ENCODE data around the gene NR3C2.

DNA sequence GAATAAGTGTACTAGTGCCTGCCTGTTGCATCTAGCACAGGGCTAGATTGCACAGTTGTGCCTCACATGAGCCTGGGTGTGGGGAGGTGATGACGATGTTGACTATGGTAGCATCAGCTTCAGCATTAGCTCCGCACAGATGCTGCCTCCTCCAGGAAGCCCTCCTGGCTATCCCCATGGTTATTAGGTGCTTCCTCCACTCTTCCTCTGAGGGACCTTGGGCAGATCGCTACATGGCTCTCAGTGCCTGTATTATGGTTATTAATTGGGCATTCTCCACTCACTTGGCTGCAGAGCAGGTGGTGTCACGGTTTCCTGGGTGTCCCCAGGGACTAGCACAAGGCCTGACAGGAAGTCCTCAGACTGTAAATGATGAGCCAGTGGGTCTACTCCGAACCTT is 384.7 kb downstream of the NR3C2 start:
- TF ChIP-seq, protein P1, sequence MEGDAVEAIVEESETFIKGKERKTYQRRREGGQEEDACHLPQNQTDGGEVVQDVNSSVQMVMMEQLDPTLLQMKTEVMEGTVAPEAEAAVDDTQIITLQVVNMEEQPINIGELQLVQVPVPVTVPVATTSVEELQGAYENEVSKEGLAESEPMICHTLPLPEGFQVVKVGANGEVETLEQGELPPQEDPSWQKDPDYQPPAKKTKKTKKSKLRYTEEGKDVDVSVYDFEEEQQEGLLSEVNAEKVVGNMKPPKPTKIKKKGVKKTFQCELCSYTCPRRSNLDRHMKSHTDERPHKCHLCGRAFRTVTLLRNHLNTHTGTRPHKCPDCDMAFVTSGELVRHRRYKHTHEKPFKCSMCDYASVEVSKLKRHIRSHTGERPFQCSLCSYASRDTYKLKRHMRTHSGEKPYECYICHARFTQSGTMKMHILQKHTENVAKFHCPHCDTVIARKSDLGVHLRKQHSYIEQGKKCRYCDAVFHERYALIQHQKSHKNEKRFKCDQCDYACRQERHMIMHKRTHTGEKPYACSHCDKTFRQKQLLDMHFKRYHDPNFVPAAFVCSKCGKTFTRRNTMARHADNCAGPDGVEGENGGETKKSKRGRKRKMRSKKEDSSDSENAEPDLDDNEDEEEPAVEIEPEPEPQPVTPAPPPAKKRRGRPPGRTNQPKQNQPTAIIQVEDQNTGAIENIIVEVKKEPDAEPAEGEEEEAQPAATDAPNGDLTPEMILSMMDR (conservative IDR thresholded peaks at IDR 0.05; ENCODE audit: low read depth in 2 of 2): no peak
- TF ChIP-seq EZH2phosphoT487 (IDR thresholded peaks at IDR 0.05; ENCODE audit: unreplicated experiment) (no peak), POLR2AphosphoS5 (IDR thresholded peaks at IDR 0.05; ENCODE audit: low read depth) (no peak), CREB1 (CRISPR knock-in tag; IDR thresholded peaks at IDR 0.05; ENCODE audit: low read depth) (no peak), ZNF114 (CRISPR knock-in tag; IDR thresholded peaks at IDR 0.05) (no peak)
- TF ChIP-seq, protein P2, sequence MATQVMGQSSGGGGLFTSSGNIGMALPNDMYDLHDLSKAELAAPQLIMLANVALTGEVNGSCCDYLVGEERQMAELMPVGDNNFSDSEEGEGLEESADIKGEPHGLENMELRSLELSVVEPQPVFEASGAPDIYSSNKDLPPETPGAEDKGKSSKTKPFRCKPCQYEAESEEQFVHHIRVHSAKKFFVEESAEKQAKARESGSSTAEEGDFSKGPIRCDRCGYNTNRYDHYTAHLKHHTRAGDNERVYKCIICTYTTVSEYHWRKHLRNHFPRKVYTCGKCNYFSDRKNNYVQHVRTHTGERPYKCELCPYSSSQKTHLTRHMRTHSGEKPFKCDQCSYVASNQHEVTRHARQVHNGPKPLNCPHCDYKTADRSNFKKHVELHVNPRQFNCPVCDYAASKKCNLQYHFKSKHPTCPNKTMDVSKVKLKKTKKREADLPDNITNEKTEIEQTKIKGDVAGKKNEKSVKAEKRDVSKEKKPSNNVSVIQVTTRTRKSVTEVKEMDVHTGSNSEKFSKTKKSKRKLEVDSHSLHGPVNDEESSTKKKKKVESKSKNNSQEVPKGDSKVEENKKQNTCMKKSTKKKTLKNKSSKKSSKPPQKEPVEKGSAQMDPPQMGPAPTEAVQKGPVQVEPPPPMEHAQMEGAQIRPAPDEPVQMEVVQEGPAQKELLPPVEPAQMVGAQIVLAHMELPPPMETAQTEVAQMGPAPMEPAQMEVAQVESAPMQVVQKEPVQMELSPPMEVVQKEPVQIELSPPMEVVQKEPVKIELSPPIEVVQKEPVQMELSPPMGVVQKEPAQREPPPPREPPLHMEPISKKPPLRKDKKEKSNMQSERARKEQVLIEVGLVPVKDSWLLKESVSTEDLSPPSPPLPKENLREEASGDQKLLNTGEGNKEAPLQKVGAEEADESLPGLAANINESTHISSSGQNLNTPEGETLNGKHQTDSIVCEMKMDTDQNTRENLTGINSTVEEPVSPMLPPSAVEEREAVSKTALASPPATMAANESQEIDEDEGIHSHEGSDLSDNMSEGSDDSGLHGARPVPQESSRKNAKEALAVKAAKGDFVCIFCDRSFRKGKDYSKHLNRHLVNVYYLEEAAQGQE (IDR thresholded peaks at IDR 0.05; ENCODE audit: unreplicated experiment): no peak
